ENCODE measurements around the gene EPHA7. TPM values are rescaled to one million over a fixed set of nuclear protein-coding genes. Genes with fewer than 3 reads are reported as not detected.

The EPHA7 gene
- total and polyA plus RNA-seq, 2 of the 4 experiments (the other 2 are of a cell fraction): not detected

GRCh38 chr6:93365445-93365844 lies 53.9 kb downstream of the EPHA7 start:
- Histone ChIP-seq H3K4me3 (ENCODE audit: insufficient read depth, low read depth, low read length) (no peak overlapping the region), H3K27me3 (ENCODE audit: control insufficient read depth, insufficient read depth, low read length) (no peaks in the 10 kb centered on the region), H3K27ac (ENCODE audit: insufficient read depth, low read length) (no peak overlapping the region), H2BK5ac (ENCODE audit: low read depth, low read length, poor library complexity, severe bottlenecking) (no peak overlapping the region), H3K4me1 (ENCODE audit: control insufficient read depth, insufficient read depth, low read length) (no peaks in the 10 kb centered on the region), H2BK15ac (ENCODE audit: low read depth, low read length) (no peak overlapping the region), H3K36me3 (ENCODE audit: control insufficient read depth, insufficient read depth, low read length) (no peaks in the 10 kb centered on the region), H3K18ac (ENCODE audit: low read depth, low read length) (no peak overlapping the region), H2BK20ac (ENCODE audit: low read depth, low read length) (no peak overlapping the region), H3K9me3 (ENCODE audit: control insufficient read depth, insufficient read depth, low read length) (no peaks in the 10 kb centered on the region), H4K20me1 (ENCODE audit: insufficient read depth, low read length) (no peaks in the 10 kb centered on the region), H3K9ac (ENCODE audit: low read depth, low read length) (no peak overlapping the region), H3K14ac (replicated peaks; ENCODE audit: low read depth, low read length) (no peak overlapping the region), H2AFZ (replicated peaks; ENCODE audit: low read length, poor library complexity) (no peak overlapping the region), H3K23ac (ENCODE audit: low read depth, low read length) (no peak overlapping the region), H3K4me2 (ENCODE audit: low read depth, low read length) (no peak overlapping the region), H4K5ac (ENCODE audit: low read depth, low read length) (no peak overlapping the region), H4K8ac (ENCODE audit: low read depth in 2 of 2, low read length in 2 of 2) (no peak overlapping the region), H4K91ac (ENCODE audit: insufficient read depth, low read depth, low read length) (no peak overlapping the region), H3K79me1 (ENCODE audit: low read depth in 1 of 2, low read length in 2 of 2) (no peaks in the 10 kb centered on the region), H3K56ac (ENCODE audit: extremely low read depth, insufficient read depth, low read length) (no peak overlapping the region), H3K4ac (ENCODE audit: low read depth, low read length) (no peak overlapping the region), H3K9me1 (ENCODE audit: insufficient read depth, low read length) (no peaks in the 10 kb centered on the region), H2AK5ac (ENCODE audit: low read depth, low read length) (no peak overlapping the region), H2AK9ac (replicated peaks; ENCODE audit: low read depth, low read length, poor library complexity) (no peak overlapping the region), H2BK120ac (ENCODE audit: low read depth, low read length) (no peak overlapping the region)
- no peak for TF ChIP-seq BHLHE40 (IDR thresholded peaks at IDR 0.05; ENCODE audit: low read depth, low read length)
- TF ChIP-seq MXI1 (IDR thresholded peaks at IDR 0.05; ENCODE audit: borderline replicate concordance, low read depth, low read length): no peak
- no peak for TF ChIP-seq RCOR1 (IDR thresholded peaks at IDR 0.05; ENCODE audit: insufficient replicate concordance, low read length)
- TF ChIP-seq NFE2L2 (IDR thresholded peaks at IDR 0.05; ENCODE audit: low read depth, low read length): no peak
- no peak for TF ChIP-seq POLR2A (IDR thresholded peaks at IDR 0.05; ENCODE audit: low read depth, low read length)
- no peak for TF ChIP-seq MAZ (IDR thresholded peaks at IDR 0.05; ENCODE audit: borderline replicate concordance, low read depth, low read length)
- no peak for TF ChIP-seq CTCF (conservative IDR thresholded peaks at IDR 0.05; ENCODE audit: low read depth, low read length)
- TF ChIP-seq CEBPB (IDR thresholded peaks at IDR 0.05; ENCODE audit: low read depth, low read length): no peak
- no peak for TF ChIP-seq SMC3 (IDR thresholded peaks at IDR 0.05; ENCODE audit: low read depth, low read length)
- TF ChIP-seq, protein P1, sequence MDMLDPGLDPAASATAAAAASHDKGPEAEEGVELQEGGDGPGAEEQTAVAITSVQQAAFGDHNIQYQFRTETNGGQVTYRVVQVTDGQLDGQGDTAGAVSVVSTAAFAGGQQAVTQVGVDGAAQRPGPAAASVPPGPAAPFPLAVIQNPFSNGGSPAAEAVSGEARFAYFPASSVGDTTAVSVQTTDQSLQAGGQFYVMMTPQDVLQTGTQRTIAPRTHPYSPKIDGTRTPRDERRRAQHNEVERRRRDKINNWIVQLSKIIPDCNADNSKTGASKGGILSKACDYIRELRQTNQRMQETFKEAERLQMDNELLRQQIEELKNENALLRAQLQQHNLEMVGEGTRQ (IDR thresholded peaks at IDR 0.05; ENCODE audit: low read depth, low read length): no peak
- ATAC-seq (ENCODE audit: low read depth) (no peak), DNase-seq (no peak)
- WGBS, 2 experiments (ENCODE audit: extremely low coverage in 2 of 2, insufficient read length in 1 of 2): no CpG with 5 or more reads among the region's 3 CpGs
- in situ Hi-C loops (cut with MboI; ENCODE audit: low sequenced_read_pairs): no loop called here
- intact Hi-C loops (cut with micrococcal nuclease): no loop called here
- no TSS peak for BruUV-seq (replicated peaks)
- dilution Hi-C loops (cut with HindIII; ENCODE audit: low sequenced_read_pairs, unreplicated experiment): no loop called here
- POLR2A ChIA-PET (ENCODE audit: unreplicated experiment): no interaction called here
- CTCF ChIA-PET: no interaction called here
